ENCODE results near the gene ZNF140. TPM values are rescaled to one million over a fixed set of nuclear protein-coding genes. Genes with fewer than 3 reads are reported as not detected.

The ZNF140 gene
- total RNA-seq, 2 donors from 2014 or later: 8.9 to 14.5 TPM

Other genes with a start within 250 kb of the ZNF140 start
- 10 to 100 TPM; 41.5 to 59.9 TPM for gene CHFR, start 193.3 kb upstream of the ZNF140 start, total RNA-seq
- 1 to 10 TPM; 8.3 to 8.5 TPM for gene ZNF605, start 124.6 kb upstream of the ZNF140 start, total RNA-seq
- gene ZNF26, start 94.6 kb upstream of the ZNF140 start, total RNA-seq: 10 to 100 TPM; 15.6 to 17.7 TPM
- 10 to 100 TPM; 13.7 to 30.0 TPM for gene ZNF84, start 43.4 kb upstream of the ZNF140 start, total RNA-seq
- 1 to 10 TPM; 1.4 to 2.4 TPM for gene ZNF891, start 49.4 kb downstream of the ZNF140 start, total RNA-seq
- gene ZNF10, start 49.7 kb downstream of the ZNF140 start, total RNA-seq: 1 to 10 TPM; 1.7 to 6.2 TPM
- 10 to 100 TPM; 11.1 to 15.7 TPM for gene ZNF268, start 100.6 kb downstream of the ZNF140 start, total RNA-seq
- gene ANHX, start 155.0 kb downstream of the ZNF140 start, total RNA-seq: not detected